HEK293 (cell line): Measurements from ENCODE around the gene PFKFB1.

ENCODE experiments used
- CTCF ChIA-PET: fragments of 350-600 bp; formaldehyde crosslinking; extraction: SDS; loops from one replicate; lab custom pipeline; 2021; ENCODE audit warnings: antibody characterized with exemption; lab: Yijun Ruan, JAX
- POLR2A ChIA-PET: fragments of 300-600 bp; formaldehyde crosslinking; extraction: SDS; loops from one replicate; lab custom pipeline; 2020; ENCODE audit warnings: antibody characterized with exemption, inconsistent platforms; lab: Yijun Ruan, JAX
- H3K27ac ChIP-seq: fragments of 200-500 bp; sonication (Bioruptor generic); 2 replicates; pipeline ENCODE4 v1.5.1; 2014; ENCODE audit warnings: low read depth, low read length, control low read depth, inconsistent platforms; ENCODE audit errors: extremely low read depth
- H3K36me3 ChIP-seq, 2 experiments: fragments of 200-500 bp in 1 of 2; sonication (Bioruptor generic) in 1 of 2; 1 replicate in 1 of 2; 2 replicates in 1 of 2; pipeline ENCODE4 v1.5.1; 2014 to 2017; ENCODE audit warnings: inconsistent platforms in 2 of 2, low read length in 2 of 2; ENCODE audit not compliant: control insufficient read depth in 2 of 2, insufficient read depth in 1 of 2
- H3K4me1 ChIP-seq: fragments of 200-500 bp; sonication (Bioruptor generic); 2 replicates; pipeline ENCODE4 v1.5.1; 2014; ENCODE audit warnings: mild to moderate bottlenecking, low read length, inconsistent platforms; ENCODE audit not compliant: control insufficient read depth, insufficient read depth
- H3K4me3 ChIP-seq: 2 replicates; pipeline ENCODE4 v1.5.1; 2011; ENCODE audit warnings: low read depth, mild to moderate bottlenecking, control low read depth, low read length, moderate library complexity
- H3K9me3 ChIP-seq: fragments of 200-500 bp; sonication (Bioruptor generic); 2 replicates; pipeline ENCODE4 v1.5.1; 2014; ENCODE audit warnings: low read depth, low read length, inconsistent platforms; ENCODE audit not compliant: control insufficient read depth, insufficient read depth
- BCL11B ChIP-seq: fragments of 450-650 bp; formaldehyde crosslinking; IDR thresholded peaks from 2 replicates; pipeline ENCODE4 v1.5.1; 2016; ENCODE audit warnings: low read depth, missing biosample characterization, missing genetic modification characterization
- ELK4 ChIP-seq: IDR thresholded peaks from 2 replicates; pipeline ENCODE4 v1.6.1; 2011; ENCODE audit warnings: mild to moderate bottlenecking, low read depth, low read length, borderline replicate concordance
- KLF17 ChIP-seq: fragments of 450-650 bp; formaldehyde crosslinking; IDR thresholded peaks from 2 replicates; pipeline ENCODE4 v1.5.1; 2016; ENCODE audit warnings: missing biosample characterization, missing genetic modification characterization
- KLF7 ChIP-seq: fragments of 450-650 bp; formaldehyde crosslinking; IDR thresholded peaks from 2 replicates; pipeline ENCODE4 v1.5.1; 2016; ENCODE audit warnings: missing biosample characterization, missing genetic modification characterization, borderline replicate concordance
- SETDB1 ChIP-seq: IDR thresholded peaks from one replicate; pipeline ENCODE4 v1.6.1; 2017; ENCODE audit warnings: mild to moderate bottlenecking, low read length, moderate library complexity, mixed read lengths; ENCODE audit not compliant: insufficient read length
- ZFP41 ChIP-seq: fragments of 450-650 bp; formaldehyde crosslinking; IDR thresholded peaks from 2 replicates; pipeline ENCODE4 v1.5.1; 2016; ENCODE audit warnings: missing biosample characterization, missing genetic modification characterization, borderline replicate concordance
- ZNF133 ChIP-seq: fragments of 450-650 bp; formaldehyde crosslinking; IDR thresholded peaks from 2 replicates; pipeline ENCODE4 v1.5.1; 2016; ENCODE audit warnings: missing biosample characterization, missing genetic modification characterization
- ZNF155 ChIP-seq: fragments of 450-650 bp; formaldehyde crosslinking; IDR thresholded peaks from 2 replicates; pipeline ENCODE4 v1.5.1; 2016; ENCODE audit warnings: missing biosample characterization, missing genetic modification characterization
- ZNF416 ChIP-seq: fragments of 450-650 bp; formaldehyde crosslinking; IDR thresholded peaks from 2 replicates; pipeline ENCODE4 v1.5.1; 2016; ENCODE audit warnings: missing biosample characterization, missing genetic modification characterization
- ZNF514 ChIP-seq: fragments of 450-650 bp; formaldehyde crosslinking; IDR thresholded peaks from 2 replicates; pipeline ENCODE4 v1.5.1; 2016; ENCODE audit warnings: missing biosample characterization, missing genetic modification characterization
- ZNF555 ChIP-seq: fragments of 450-650 bp; formaldehyde crosslinking; conservative IDR thresholded peaks from 2 replicates; pipeline ENCODE4 v1.5.1; 2017; ENCODE audit warnings: missing biosample characterization, mild to moderate bottlenecking, missing genetic modification characterization, inconsistent platforms
- ZNF561 ChIP-seq: fragments of 450-650 bp; IDR thresholded peaks from 2 replicates; pipeline ENCODE4 v1.5.1; 2018; ENCODE audit warnings: missing biosample characterization, missing genetic modification characterization, borderline replicate concordance
- ZNF580 ChIP-seq: fragments of 450-650 bp; formaldehyde crosslinking; IDR thresholded peaks from 2 replicates; pipeline ENCODE4 v1.5.1; 2016; ENCODE audit warnings: missing biosample characterization, missing genetic modification characterization
- ZNF610 ChIP-seq: fragments of 450-650 bp; formaldehyde crosslinking; IDR thresholded peaks from 2 replicates; pipeline ENCODE4 v1.5.1; 2016; ENCODE audit warnings: missing biosample characterization, missing genetic modification characterization, borderline replicate concordance
- ZNF624 ChIP-seq: fragments of 450-650 bp; formaldehyde crosslinking; IDR thresholded peaks from 2 replicates; pipeline ENCODE4 v1.5.1; 2017; ENCODE audit warnings: missing biosample characterization, missing genetic modification characterization
- ZNF677 ChIP-seq: fragments of 450-650 bp; IDR thresholded peaks from 2 replicates; pipeline ENCODE4 v1.5.0; 2018; ENCODE audit warnings: missing biosample characterization, mild to moderate bottlenecking, missing genetic modification characterization, moderate library complexity
- ZNF792 ChIP-seq: fragments of 450-650 bp; formaldehyde crosslinking; IDR thresholded peaks from 2 replicates; pipeline ENCODE4 v1.5.1; 2016; ENCODE audit warnings: missing biosample characterization, missing genetic modification characterization
- TF ChIP-seq, protein P1 (sequence below): fragments of 450-650 bp; formaldehyde crosslinking; conservative IDR thresholded peaks from 2 replicates; pipeline ENCODE4 v1.5.1; 2016; ENCODE audit warnings: low read depth, missing biosample characterization, missing genetic modification characterization
- TF ChIP-seq, protein P2 (sequence below): fragments of 450-650 bp; formaldehyde crosslinking; IDR thresholded peaks from 2 replicates; pipeline ENCODE4 v1.5.1; 2016; ENCODE audit warnings: missing biosample characterization, missing genetic modification characterization

The PFKFB1 gene

DNA sequence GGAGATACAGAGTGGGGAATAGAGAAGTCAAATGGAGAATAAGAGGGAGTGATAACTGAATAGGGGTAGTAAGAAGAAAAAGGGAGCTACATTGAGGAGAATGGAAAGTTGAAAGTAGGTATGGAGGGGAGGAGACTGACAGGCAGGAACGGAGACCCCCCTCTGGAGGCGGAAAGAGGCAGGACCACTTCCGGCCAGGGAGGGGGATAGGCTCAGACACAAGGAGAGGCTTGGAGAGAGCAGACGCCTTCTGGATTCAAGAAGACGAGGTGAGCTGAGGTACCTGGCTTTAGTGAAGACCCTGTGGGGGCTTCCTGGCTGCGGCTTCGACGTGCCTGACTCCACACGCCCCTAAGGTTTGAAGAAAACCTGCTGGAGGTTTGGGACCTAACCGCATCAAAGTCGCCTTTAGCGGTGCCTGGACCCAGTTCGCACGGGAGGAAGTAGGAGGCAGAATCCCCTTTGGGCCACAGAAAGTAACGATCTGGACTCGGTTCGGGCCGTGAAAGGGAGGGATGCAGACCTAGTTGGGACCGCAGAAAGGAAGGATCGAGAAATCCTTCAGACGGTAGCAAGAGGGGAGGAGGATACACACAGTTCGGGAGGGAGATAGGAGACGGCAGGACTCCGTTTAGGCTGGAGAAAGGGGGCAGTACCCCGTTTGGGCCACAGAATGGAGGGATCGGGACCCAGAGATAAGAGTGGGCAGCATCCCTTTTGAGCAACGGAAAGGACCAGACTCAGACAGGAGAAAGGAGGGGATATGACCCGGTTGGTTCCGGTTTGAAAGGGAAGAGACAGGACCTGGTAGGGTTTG lies 73.2 kb downstream of the PFKFB1 start, which contains the start of gene TRO (continued):
- TF ChIP-seq KLF17 (tag by site-specific recombination): no peak
- no peak for TF ChIP-seq ZNF155 (tag by site-specific recombination)
- no peak for TF ChIP-seq BCL11B (tag by site-specific recombination)
- TF ChIP-seq KLF7 (tag by site-specific recombination): no peak
- TF ChIP-seq ELK4: no peak
- TF ChIP-seq ZNF561 (tag by site-specific recombination): no peak
- TF ChIP-seq ZNF514 (tag by site-specific recombination): no peak

DNA sequence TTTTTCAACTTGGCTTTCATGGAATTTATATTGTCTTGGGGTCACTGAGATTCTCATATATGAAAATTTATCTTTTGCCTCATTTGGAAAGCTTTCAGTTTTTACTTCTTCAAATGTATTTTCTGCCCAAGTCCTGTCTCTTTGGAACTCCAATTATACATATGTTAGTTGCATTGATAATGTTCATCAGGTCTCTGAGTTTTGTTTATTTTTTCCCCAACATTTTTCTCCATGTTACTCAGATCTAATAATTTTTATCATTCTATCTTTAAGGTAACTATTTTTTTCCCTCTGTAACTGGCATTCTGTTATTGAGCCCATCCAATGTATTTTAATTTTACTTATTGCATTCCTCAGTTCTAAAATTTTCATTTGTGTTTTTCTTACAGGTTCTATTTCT lies 84.0 kb downstream of the PFKFB1 start:
- no peak overlapping the region for H3K4me3 ChIP-seq
- TF ChIP-seq, protein P1, sequence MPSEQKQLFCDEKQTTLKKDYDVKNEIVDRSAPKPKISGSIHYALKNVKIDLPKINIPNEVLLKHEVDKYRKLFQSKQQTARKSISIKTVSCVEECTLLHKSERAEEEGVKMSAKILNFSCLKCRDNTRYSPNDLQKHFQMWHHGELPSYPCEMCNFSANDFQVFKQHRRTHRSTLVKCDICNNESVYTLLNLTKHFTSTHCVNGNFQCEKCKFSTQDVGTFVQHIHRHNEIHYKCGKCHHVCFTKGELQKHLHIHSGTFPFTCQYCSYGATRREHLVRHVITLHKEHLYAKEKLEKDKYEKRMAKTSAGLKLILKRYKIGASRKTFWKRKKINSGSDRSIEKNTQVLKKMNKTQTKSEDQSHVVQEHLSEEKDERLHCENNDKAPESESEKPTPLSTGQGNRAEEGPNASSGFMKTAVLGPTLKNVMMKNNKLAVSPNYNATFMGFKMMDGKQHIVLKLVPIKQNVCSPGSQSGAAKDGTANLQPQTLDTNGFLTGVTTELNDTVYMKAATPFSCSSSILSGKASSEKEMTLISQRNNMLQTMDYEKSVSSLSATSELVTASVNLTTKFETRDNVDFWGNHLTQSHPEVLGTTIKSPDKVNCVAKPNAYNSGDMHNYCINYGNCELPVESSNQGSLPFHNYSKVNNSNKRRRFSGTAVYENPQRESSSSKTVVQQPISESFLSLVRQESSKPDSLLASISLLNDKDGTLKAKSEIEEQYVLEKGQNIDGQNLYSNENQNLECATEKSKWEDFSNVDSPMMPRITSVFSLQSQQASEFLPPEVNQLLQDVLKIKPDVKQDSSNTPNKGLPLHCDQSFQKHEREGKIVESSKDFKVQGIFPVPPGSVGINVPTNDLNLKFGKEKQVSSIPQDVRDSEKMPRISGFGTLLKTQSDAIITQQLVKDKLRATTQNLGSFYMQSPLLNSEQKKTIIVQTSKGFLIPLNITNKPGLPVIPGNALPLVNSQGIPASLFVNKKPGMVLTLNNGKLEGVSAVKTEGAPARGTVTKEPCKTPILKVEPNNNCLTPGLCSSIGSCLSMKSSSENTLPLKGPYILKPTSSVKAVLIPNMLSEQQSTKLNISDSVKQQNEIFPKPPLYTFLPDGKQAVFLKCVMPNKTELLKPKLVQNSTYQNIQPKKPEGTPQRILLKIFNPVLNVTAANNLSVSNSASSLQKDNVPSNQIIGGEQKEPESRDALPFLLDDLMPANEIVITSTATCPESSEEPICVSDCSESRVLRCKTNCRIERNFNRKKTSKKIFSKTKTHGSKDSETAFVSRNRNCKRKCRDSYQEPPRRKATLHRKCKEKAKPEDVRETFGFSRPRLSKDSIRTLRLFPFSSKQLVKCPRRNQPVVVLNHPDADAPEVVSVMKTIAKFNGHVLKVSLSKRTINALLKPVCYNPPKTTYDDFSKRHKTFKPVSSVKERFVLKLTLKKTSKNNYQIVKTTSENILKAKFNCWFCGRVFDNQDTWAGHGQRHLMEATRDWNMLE (tag by site-specific recombination): no peak
- TF ChIP-seq ZNF624 (tag by site-specific recombination) (no peak), SETDB1 (peak; percentile 16), ZNF677 (tag by site-specific recombination) (no peak), ZNF580 (tag by site-specific recombination) (no peak), ZNF416 (tag by site-specific recombination) (no peak), ZNF610 (tag by site-specific recombination) (no peak), ZNF133 (tag by site-specific recombination) (peak; percentile 93), ZNF555 (no peak), ZFP41 (tag by site-specific recombination) (no peak), ZNF792 (tag by site-specific recombination) (no peak)
- TF ChIP-seq, protein P2, sequence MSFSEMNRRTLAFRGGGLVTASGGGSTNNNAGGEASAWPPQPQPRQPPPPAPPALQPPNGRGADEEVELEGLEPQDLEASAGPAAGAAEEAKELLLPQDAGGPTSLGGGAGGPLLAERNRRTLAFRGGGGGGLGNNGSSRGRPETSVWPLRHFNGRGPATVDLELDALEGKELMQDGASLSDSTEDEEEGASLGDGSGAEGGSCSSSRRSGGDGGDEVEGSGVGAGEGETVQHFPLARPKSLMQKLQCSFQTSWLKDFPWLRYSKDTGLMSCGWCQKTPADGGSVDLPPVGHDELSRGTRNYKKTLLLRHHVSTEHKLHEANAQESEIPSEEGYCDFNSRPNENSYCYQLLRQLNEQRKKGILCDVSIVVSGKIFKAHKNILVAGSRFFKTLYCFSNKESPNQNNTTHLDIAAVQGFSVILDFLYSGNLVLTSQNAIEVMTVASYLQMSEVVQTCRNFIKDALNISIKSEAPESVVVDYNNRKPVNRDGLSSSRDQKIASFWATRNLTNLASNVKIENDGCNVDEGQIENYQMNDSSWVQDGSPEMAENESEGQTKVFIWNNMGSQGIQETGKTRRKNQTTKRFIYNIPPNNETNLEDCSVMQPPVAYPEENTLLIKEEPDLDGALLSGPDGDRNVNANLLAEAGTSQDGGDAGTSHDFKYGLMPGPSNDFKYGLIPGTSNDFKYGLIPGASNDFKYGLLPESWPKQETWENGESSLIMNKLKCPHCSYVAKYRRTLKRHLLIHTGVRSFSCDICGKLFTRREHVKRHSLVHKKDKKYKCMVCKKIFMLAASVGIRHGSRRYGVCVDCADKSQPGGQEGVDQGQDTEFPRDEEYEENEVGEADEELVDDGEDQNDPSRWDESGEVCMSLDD (tag by site-specific recombination): no peak
- TF ChIP-seq, all 188 proteins: peak for 2
- H3K9me3 ChIP-seq: peaks cover 4% of the 10 kb centered on the region; the same call in 1 of the 2 replicates
- no peaks in the 10 kb centered on the region for H3K36me3 ChIP-seq
- no peaks in the 10 kb centered on the region for H3K4me1 ChIP-seq
- H3K27ac ChIP-seq: no peak overlapping the region
- POLR2A ChIA-PET: no interaction called here
- CTCF ChIA-PET: no interaction called here
